KBM-7 (cell line): ENCODE results near the gene ALAD.
"Not testable (repeated sequence)": the region's sequence is repeated elsewhere in the genome, so short reads cannot be mapped to it uniquely, and the experiment has no call there.

Source experiments
- DNase-seq: peaks from one replicate; pipeline ENCODE4 v3.0.0-alpha.2; 2015
- in situ Hi-C: fragments of 300-500 bp; cut with MboI; formaldehyde crosslinking; loops from 2 replicates; pipeline ENCODE4 v1.14.3; 2020; ENCODE audit warnings: low sequenced_read_pairs, low pct_unique_long_range_greater_than_20kb, mixed read lengths

The ALAD gene

GRCh38 chr9:113403646-113404045 lies 2.6 kb upstream of the ALAD start:
- in situ Hi-C loops, result no loop called here
- DNase-seq, result peak; percentile 32

- DNase-seq, result no peak
- in situ Hi-C loops, result no loop called here
Measured at GRCh38 chr9:113399646-113400200, 1.4 kb downstream of the ALAD start.

- in situ Hi-C loops, result no loop called here
- DNase-seq, result no peak
Measured at GRCh38 chr9:113398796-113399195, 2.3 kb downstream of the ALAD start.

- no peak for DNase-seq
- in situ Hi-C loops, result no loop called here
Measured at GRCh38 chr9:113397203-113397631, 3.9 kb downstream of the ALAD start.

- DNase-seq, result no peak
- in situ Hi-C loops, result no loop called here
Measured at GRCh38 chr9:113395000-113395861, 5.9 kb downstream of the ALAD start.

GRCh38 chr9:113393281-113393680 lies 7.8 kb downstream of the ALAD start:
- in situ Hi-C loops, result no loop called here
- no peak for DNase-seq

- in situ Hi-C loops, result no loop called here
- DNase-seq, result no peak
Measured at GRCh38 chr9:113391917-113392316, 9.2 kb downstream of the ALAD start.

- DNase-seq, result no peak
Measured at GRCh38 chr9:113390192-113390960, 10.7 kb downstream of the ALAD start.

GRCh38 chr9:113389451-113389850 lies 11.6 kb downstream of the ALAD start:
- DNase-seq, result no peak
- in situ Hi-C loops, result no loop called here

More at GRCh38 chr9:113390192-113390960, 10.7 kb downstream of the ALAD start:
- in situ Hi-C loops, result no loop called here

GRCh38 chr9:113388833-113389232 lies 12.3 kb downstream of the ALAD start:
- DNase-seq, result no peak
- in situ Hi-C loops, result no loop called here

- DNase-seq, result no peak
- in situ Hi-C loops, result no loop called here
Measured at GRCh38 chr9:113387560-113388230, 13.4 kb downstream of the ALAD start.

GRCh38 chr9:113386571-113387393 lies 14.3 kb downstream of the ALAD start:
- no peak for DNase-seq

GRCh38 chr9:113381909-113382411 lies 19.1 kb downstream of the ALAD start:
- DNase-seq, result no peak
- in situ Hi-C loops, result no loop called here

More at GRCh38 chr9:113386571-113387393, 14.3 kb downstream of the ALAD start:
- in situ Hi-C loops, result no loop called here

GRCh38 chr9:113381441-113381840 lies 19.6 kb downstream of the ALAD start:
- DNase-seq, in situ Hi-C loops: not testable (repeated sequence)

GRCh38 chr9:113380869-113381378 lies 20.2 kb downstream of the ALAD start:
- in situ Hi-C loops, result no loop called here
- no peak for DNase-seq

- in situ Hi-C loops, DNase-seq: not testable (repeated sequence)
Measured at GRCh38 chr9:113379829-113380210, 21.3 kb downstream of the ALAD start.

GRCh38 chr9:113379094-113379828 lies 21.8 kb downstream of the ALAD start:
- peak; percentile 39 for DNase-seq
- in situ Hi-C loops, result not testable (repeated sequence)
